Erythroblast (primary cell): Measurements from ENCODE around the gene TENM4.

ENCODE experiments used
- GATA1 ChIP-seq: IDR thresholded peaks from 2 replicates; pipeline ENCODE4 v1.6.1; 2011; ENCODE audit warnings: low read depth, mild to moderate bottlenecking, control low read depth, low read length, moderate library complexity
- POLR2A ChIP-seq: IDR thresholded peaks from 2 replicates; pipeline ENCODE4 v1.6.1; 2011; ENCODE audit warnings: mild to moderate bottlenecking, low read length

- TF ChIP-seq POLR2A (no peak), GATA1 (no peak)
Observed at GRCh38 chr11:78954261-78954660, 486.6 kb downstream of the TENM4 start.
